HG02642 (cell line): Measurements from ENCODE around the gene STAT5B.

Experiments
- ATAC-seq: cut with Tn5 transposase; IDR thresholded peaks from one replicate; pipeline ENCODE4 v1.9.1; 2021; ENCODE audit warnings: mild to moderate bottlenecking; ENCODE audit not compliant: unreplicated experiment, poor library complexity

STAT5B gene

DNA sequence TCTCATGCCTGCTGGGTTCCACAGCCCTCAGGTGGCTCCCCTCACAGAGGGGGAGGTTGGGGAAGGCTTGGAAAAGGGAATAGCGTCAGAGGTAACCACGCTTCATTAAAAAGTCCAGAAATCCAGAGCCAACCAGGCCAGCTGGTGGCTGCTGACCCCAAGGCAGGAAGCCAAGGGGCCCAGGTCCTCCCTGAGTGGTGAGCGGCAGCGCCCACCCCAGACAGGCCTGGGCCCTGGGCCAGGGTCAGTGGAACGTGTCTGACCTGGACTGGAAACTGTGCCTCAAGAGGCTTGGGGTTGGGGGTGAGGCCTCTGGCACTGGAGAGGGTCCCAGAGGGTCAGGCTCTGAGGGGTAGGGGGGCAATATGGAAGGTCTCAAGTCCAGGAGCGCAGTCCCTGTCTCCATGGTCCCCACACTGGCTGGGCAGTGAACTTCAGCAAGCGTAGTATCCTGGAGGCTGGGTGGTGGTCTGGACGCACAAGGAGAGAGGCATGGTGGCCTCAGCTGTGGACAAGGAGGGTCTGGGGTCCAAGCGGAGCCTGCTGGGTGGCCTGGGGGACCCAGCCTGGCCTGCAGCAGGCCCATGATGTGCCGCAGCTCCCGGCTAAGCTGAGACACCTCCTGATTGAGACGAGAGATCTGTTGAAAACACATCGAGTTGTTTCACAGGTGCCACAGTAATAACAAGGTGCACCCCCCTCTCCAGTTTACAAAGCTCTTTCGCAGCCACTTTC is 116.2 kb downstream of the STAT5B start:
- ATAC-seq = no peak

DNA sequence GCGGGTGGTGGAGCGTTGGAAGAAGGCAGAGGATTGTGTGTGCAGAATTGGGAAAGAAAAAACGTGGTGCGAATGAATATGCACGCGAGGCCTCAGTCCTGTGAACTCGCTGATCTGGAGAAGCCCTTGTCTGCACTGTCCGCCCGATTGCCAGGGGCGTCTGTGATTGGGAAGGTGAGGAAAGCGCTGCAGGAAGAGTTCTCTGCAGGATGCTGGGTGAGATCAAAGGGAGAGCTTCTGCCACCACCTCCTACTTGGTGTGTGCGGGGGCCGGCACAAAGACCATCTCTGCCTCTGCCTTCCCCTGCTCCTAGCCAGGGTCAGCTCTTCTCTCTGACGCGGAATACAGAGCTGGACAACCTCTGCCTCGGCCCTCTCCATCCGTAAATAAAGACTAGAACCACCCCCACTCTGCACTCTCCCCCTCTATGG is 120.6 kb downstream of the STAT5B start:
- no peak for ATAC-seq

DNA sequence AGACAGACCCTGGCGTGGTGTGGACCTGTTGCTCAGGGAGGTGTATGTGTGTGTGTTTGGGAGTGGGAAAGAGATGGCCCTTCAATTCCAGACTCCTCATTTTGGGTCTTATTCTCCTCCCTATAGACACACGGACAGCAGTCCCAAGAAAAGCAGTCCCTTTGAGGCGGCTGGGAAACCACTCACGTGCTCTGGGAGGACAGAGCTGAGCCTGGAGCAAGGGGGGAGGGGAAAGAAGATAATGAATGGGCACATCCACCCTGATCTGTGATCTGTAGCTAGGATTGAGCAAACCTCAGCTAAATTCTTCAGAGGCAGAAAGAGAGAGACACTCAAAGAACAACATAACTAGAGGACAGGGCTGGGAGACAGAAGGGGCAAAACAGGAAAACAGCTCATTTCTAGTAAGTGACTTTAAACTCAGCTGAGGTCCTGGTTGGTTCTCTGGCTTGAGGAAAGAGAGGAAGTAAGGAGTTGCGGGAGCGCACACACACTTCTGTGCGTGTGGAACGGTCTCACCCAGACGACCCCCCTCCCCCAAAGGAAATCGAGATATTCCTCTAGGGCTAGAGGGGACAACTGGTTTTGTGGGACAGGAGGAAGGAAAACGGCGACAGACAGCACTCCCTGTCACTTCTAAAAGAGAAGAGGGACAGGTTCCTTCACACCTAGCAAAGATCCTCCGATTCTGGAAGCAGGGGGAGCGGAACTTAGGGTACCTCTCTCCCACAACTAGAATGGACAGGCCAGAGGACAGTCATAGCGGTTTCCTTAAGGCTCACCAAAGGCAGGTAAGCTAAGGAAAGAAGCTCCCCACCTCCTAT is 122.1 kb downstream of the STAT5B start:
- no peak for ATAC-seq
